ENCODE results near the gene PTPRN2. TPM values are rescaled to one million over a fixed set of nuclear protein-coding genes. Genes with fewer than 3 reads are reported as not detected.
"Not testable (repeated sequence)": the region's sequence is repeated elsewhere in the genome, so short reads cannot be mapped to it uniquely, and the experiment has no call there.

PTPRN2 gene
- total RNA-seq, 1 donor from 2014 or later = 7.8 TPM

- not testable (repeated sequence) for DNase-seq (ENCODE audit: low spot score)
Measured at GRCh38 chr7:157980341-157980731, 607.3 kb downstream of the PTPRN2 start.

GRCh38 chr7:157979636-157980340 lies 607.8 kb downstream of the PTPRN2 start:
- no peak for DNase-seq (ENCODE audit: low spot score)

GRCh38 chr7:157978766-157979165 lies 608.9 kb downstream of the PTPRN2 start:
- DNase-seq (ENCODE audit: low spot score) = no peak

GRCh38 chr7:157977717-157978496 lies 609.7 kb downstream of the PTPRN2 start:
- no peak for DNase-seq (ENCODE audit: low spot score)

- no peak for DNase-seq (ENCODE audit: low spot score)
Measured at GRCh38 chr7:157977306-157977705, 610.3 kb downstream of the PTPRN2 start.

GRCh38 chr7:157976406-157976805 lies 611.2 kb downstream of the PTPRN2 start:
- no peak for DNase-seq (ENCODE audit: low spot score)

GRCh38 chr7:157975401-157976372 lies 611.9 kb downstream of the PTPRN2 start:
- no peak for DNase-seq (ENCODE audit: low spot score)

GRCh38 chr7:157974678-157975230 lies 612.9 kb downstream of the PTPRN2 start:
- DNase-seq (ENCODE audit: low spot score) = no peak

GRCh38 chr7:157973971-157974677 lies 613.5 kb downstream of the PTPRN2 start:
- DNase-seq (ENCODE audit: low spot score) = no peak

GRCh38 chr7:157972914-157973313 lies 614.7 kb downstream of the PTPRN2 start:
- DNase-seq (ENCODE audit: low spot score) = no peak

- no peak for DNase-seq (ENCODE audit: low spot score)
Measured at GRCh38 chr7:157971501-157971900, 616.1 kb downstream of the PTPRN2 start.

- DNase-seq (ENCODE audit: low spot score) = no peak
Measured at GRCh38 chr7:157970744-157971143, 616.9 kb downstream of the PTPRN2 start.

- DNase-seq (ENCODE audit: low spot score) = no peak
Measured at GRCh38 chr7:157969995-157970394, 617.6 kb downstream of the PTPRN2 start.

- no peak for DNase-seq (ENCODE audit: low spot score)
Measured at GRCh38 chr7:157966490-157966889, 621.1 kb downstream of the PTPRN2 start.

GRCh38 chr7:157964521-157964920 lies 623.1 kb downstream of the PTPRN2 start:
- DNase-seq (ENCODE audit: low spot score) = no peak

GRCh38 chr7:157964016-157964415 lies 623.6 kb downstream of the PTPRN2 start:
- DNase-seq (ENCODE audit: low spot score) = no peak

- DNase-seq (ENCODE audit: low spot score) = no peak
Measured at GRCh38 chr7:157963526-157963925, 624.1 kb downstream of the PTPRN2 start.

GRCh38 chr7:157962458-157963306 lies 624.9 kb downstream of the PTPRN2 start:
- no peak for DNase-seq (ENCODE audit: low spot score)

GRCh38 chr7:157961731-157962457 lies 625.7 kb downstream of the PTPRN2 start:
- no peak for DNase-seq (ENCODE audit: low spot score)
